ENCODE measurements around the gene ZNF446. TPM values are rescaled to one million over a fixed set of nuclear protein-coding genes. Genes with fewer than 3 reads are reported as not detected.
"Not testable (repeated sequence)": the region's sequence is repeated elsewhere in the genome, so short reads cannot be mapped to it uniquely, and the experiment has no call there.

ZNF446 gene
- total RNA-seq, 1 donor from 2014 or later, result 6.0 TPM

DNA sequence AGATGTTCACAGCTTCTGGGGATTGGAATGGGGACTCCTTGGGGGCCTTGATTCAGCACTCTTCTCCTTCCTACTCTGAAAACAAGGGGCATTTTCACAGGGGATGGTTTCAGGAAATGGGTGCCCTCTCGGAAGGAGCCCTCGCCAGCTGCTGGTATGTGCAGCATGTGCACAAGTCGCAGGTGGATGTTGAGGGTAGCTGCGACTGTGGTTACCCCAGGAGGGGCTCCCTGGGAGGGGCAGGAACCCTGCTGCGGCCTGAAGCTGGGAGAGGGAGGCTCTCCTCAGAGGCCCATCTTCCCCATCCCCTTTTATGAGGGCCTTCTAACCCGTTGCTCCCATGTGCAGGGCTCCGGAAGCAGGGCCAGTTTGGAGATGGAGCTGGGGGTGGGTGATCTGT lies 6.2 kb downstream of the ZNF446 start:
- H3K27ac Mint-ChIP-seq (ENCODE audit: unreplicated experiment), result no peak overlapping the region
- Histone ChIP-seq H3K36me3 (ENCODE audit: insufficient read depth, low read length) (no peaks in the 10 kb centered on the region), H3K79me2 (ENCODE audit: insufficient read depth, low read length) (no peaks in the 10 kb centered on the region), H3K27me3 (ENCODE audit: insufficient read depth, low read length) (no peaks in the 10 kb centered on the region), H3K4me1 (ENCODE audit: insufficient read depth, low read length) (no peaks in the 10 kb centered on the region), H3K4me2 (ENCODE audit: low read length) (no peak overlapping the region), H2AFZ (ENCODE audit: low read depth, low read length) (no peak overlapping the region), H3K9me3 (ENCODE audit: insufficient read depth, low read depth, low read length) (no peaks in the 10 kb centered on the region), H3K9ac (ENCODE audit: low read length) (no peak overlapping the region), H4K20me1 (ENCODE audit: insufficient read depth, low read length) (no peaks in the 10 kb centered on the region), H3K4me3 (ENCODE audit: insufficient read depth, low read depth, low read length) (no peak overlapping the region), H3K27ac (ENCODE audit: low read depth, low read length) (no peak overlapping the region)
- DNase-seq (ENCODE audit: low read depth), result no peak
- no peak overlapping the region for H3K4me3 Mint-ChIP-seq (ENCODE audit: unreplicated experiment)
- no peaks in the 10 kb centered on the region for H3K9me3 Mint-ChIP-seq (ENCODE audit: unreplicated experiment)
- FAIRE-seq, result no peak
- no peaks in the 10 kb centered on the region for H3K4me1 Mint-ChIP-seq (ENCODE audit: low read depth, unreplicated experiment)
- peaks cover 9% of the 10 kb centered on the region for H3K36me3 Mint-ChIP-seq (ENCODE audit: low read depth, unreplicated experiment)
- no peaks in the 10 kb centered on the region for H3K27me3 Mint-ChIP-seq (ENCODE audit: low read depth, unreplicated experiment)
- TF ChIP-seq EZH2 (IDR thresholded peaks at IDR 0.05; ENCODE audit: insufficient read depth, low read length) (no peak), CTCF (IDR thresholded peaks at IDR 0.05; ENCODE audit: insufficient read depth, low read depth, low read length) (no peak)

- no peaks in the 10 kb centered on the region for H3K27me3 Mint-ChIP-seq (ENCODE audit: low read depth, unreplicated experiment)
- no peaks in the 10 kb centered on the region for H3K9me3 ChIP-seq (ENCODE audit: insufficient read depth, low read depth, low read length)
- H3K9ac ChIP-seq (ENCODE audit: low read length), result no peak overlapping the region
- peaks cover 9% of the 10 kb centered on the region for H3K36me3 Mint-ChIP-seq (ENCODE audit: low read depth, unreplicated experiment)
- no peaks in the 10 kb centered on the region for H3K4me1 Mint-ChIP-seq (ENCODE audit: low read depth, unreplicated experiment)
- no peaks in the 10 kb centered on the region for H3K79me2 ChIP-seq (ENCODE audit: insufficient read depth, low read length)
- H3K4me3 Mint-ChIP-seq (ENCODE audit: unreplicated experiment), result no peak overlapping the region
- H3K4me1 ChIP-seq (ENCODE audit: insufficient read depth, low read length), result no peaks in the 10 kb centered on the region
- no peaks in the 10 kb centered on the region for H4K20me1 ChIP-seq (ENCODE audit: insufficient read depth, low read length)
- H3K9me3 Mint-ChIP-seq (ENCODE audit: unreplicated experiment), result no peaks in the 10 kb centered on the region
- no peak for DNase-seq (ENCODE audit: low read depth)
- no peak overlapping the region for H3K27ac Mint-ChIP-seq (ENCODE audit: unreplicated experiment)
- H2AFZ ChIP-seq (ENCODE audit: low read depth, low read length), result no peak overlapping the region
- no peak overlapping the region for H3K27ac ChIP-seq (ENCODE audit: low read depth, low read length)
- TF ChIP-seq EZH2 (IDR thresholded peaks at IDR 0.05; ENCODE audit: insufficient read depth, low read length) (no peak), CTCF (IDR thresholded peaks at IDR 0.05; ENCODE audit: insufficient read depth, low read depth, low read length) (no peak)
- no peaks in the 10 kb centered on the region for H3K36me3 ChIP-seq (ENCODE audit: insufficient read depth, low read length)
- no peak for FAIRE-seq
- H3K27me3 ChIP-seq (ENCODE audit: insufficient read depth, low read length), result no peaks in the 10 kb centered on the region
- no peak overlapping the region for H3K4me2 ChIP-seq (ENCODE audit: low read length)
- H3K4me3 ChIP-seq (ENCODE audit: insufficient read depth, low read depth, low read length), result no peak overlapping the region
These were observed 7.6 kb downstream of the ZNF446 start for GRCh38 chr19:58483776-58484175.

- not testable (repeated sequence) for H3K9me3 Mint-ChIP-seq (ENCODE audit: unreplicated experiment); H3K4me1 ChIP-seq (ENCODE audit: insufficient read depth, low read length); H3K4me3 Mint-ChIP-seq (ENCODE audit: unreplicated experiment); H3K4me2 ChIP-seq (ENCODE audit: low read length); H3K27ac ChIP-seq (ENCODE audit: low read depth, low read length); H3K27me3 Mint-ChIP-seq (ENCODE audit: low read depth, unreplicated experiment); FAIRE-seq; H3K27me3 ChIP-seq (ENCODE audit: insufficient read depth, low read length); H4K20me1 ChIP-seq (ENCODE audit: insufficient read depth, low read length); H3K9me3 ChIP-seq (ENCODE audit: insufficient read depth, low read depth, low read length); H3K4me3 ChIP-seq (ENCODE audit: insufficient read depth, low read depth, low read length); H3K79me2 ChIP-seq (ENCODE audit: insufficient read depth, low read length); DNase-seq (ENCODE audit: low read depth); H3K36me3 ChIP-seq (ENCODE audit: insufficient read depth, low read length); H3K4me1 Mint-ChIP-seq (ENCODE audit: low read depth, unreplicated experiment); H3K27ac Mint-ChIP-seq (ENCODE audit: unreplicated experiment); H2AFZ ChIP-seq (ENCODE audit: low read depth, low read length); H3K36me3 Mint-ChIP-seq (ENCODE audit: low read depth, unreplicated experiment); H3K9ac ChIP-seq (ENCODE audit: low read length)
These were observed 8.2 kb downstream of the ZNF446 start for GRCh38 chr19:58484349-58484748.

All from astrocyte (in vitro differentiated cells and primary cell).